NCI-H2227 (cell line): ENCODE results near the gene DRC1.
"Not testable (repeated sequence)": the region's sequence is repeated elsewhere in the genome, so short reads cannot be mapped to it uniquely, and the experiment has no call there.

Source experiments
- DNase-seq: peaks from one replicate; lab custom pipeline; 2025; ENCODE audit not compliant: unreplicated experiment; lab: John Stamatoyannopoulos, UW

Gene DRC1

GRCh38 chr2:26462511-26463243 is 61.0 kb downstream of the DRC1 start:
- DNase-seq, result no peak

DNA sequence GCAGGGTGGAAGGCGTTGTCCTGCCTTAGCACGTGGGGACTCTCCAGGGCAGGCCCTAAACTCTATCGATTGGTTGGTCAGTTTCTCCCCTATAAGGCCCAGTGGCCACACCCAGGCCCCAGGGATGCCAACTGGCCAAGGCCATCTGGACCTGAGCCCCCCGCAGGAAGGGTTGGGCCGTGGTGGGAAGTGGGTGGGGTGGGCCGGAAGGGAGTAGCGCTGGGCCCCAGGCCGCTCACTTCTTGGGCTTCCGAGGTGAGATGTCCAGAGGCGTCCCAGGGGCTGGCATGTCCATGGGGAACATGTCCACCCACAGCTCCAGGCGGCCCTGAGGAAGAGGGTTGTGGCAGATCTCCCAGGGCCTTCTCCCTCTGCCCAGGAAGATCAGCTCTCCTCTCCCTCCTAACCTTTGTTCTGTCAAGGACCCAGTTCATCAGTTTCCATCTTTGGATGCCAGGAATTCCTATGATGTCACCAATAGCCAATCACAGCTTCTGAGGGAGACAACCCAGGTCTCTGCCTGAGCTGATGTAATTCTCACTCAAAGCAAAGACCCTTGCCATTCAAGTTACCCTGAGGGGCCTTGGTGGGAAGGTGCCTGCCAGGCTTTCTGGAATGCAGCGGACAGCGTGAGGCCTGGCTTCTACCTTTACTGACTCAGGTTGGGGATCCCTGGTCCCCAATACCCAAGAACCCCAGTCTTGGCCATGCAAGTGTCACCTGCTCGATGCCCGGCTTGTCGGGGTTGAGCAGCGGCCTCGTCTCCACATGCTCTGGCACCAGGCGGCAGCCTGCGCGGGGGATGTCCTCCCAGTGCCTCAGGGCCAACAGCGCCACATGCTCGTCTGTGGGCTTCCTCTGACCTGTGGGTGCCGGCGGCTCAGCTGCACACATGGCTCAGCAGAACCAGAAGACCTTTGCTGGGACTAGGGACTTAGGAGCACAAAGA is 61.8 kb downstream of the DRC1 start:
- DNase-seq, result no peak

DNA sequence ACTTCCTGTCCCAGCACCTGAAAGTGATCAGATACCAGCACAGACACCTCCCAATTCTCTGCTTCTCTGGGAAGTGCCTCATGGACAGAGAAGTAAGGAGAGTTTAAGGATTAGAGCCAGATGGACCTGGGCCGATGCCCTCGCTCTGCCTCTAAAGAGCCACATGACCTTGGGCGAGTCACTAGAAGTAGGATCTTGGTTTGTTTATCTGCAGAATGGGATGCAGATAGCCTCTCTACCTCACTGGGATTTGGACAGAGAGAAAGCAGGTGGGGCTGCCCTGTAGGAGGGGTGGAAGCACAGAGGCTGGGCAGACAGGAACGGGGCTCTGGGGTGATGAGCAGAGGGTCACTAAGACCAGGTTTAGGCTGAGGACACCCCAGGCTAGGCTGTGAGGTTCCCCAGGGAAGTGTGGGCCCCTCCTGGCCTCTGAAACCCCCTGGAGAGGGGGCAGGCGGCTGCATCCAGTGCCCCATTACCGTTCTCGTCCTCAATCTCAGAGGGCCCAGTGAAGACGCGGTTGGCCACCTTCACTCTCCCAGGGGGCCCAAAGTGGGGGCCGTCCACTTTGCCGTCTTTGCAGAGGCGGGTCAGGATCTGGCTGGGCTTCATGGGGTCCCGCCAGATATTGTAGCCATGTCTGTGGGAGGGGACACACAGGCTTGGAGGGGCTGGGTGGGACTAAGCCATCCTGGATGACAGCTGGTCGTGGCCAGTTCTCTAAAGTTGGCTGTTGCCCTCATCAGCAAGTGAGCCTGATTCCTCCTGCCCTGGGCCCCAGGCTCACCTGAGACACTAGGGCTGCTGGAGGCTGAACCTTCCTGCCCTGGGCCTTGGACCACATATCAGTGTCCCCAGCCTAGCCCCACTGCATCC is 62.9 kb downstream of the DRC1 start:
- DNase-seq, result no peak

- no peak for DNase-seq
These were observed 63.7 kb downstream of the DRC1 start for GRCh38 chr2:26465266-26465925.

GRCh38 chr2:26465981-26466471 is 64.3 kb downstream of the DRC1 start:
- DNase-seq, result no peak

GRCh38 chr2:26466662-26467310 is 65.1 kb downstream of the DRC1 start:
- DNase-seq, result no peak

GRCh38 chr2:26468544-26468943 is 66.8 kb downstream of the DRC1 start:
- DNase-seq, result not testable (repeated sequence)

GRCh38 chr2:26469092-26469710 is 67.5 kb downstream of the DRC1 start:
- peak; percentile 42 for DNase-seq

DNA sequence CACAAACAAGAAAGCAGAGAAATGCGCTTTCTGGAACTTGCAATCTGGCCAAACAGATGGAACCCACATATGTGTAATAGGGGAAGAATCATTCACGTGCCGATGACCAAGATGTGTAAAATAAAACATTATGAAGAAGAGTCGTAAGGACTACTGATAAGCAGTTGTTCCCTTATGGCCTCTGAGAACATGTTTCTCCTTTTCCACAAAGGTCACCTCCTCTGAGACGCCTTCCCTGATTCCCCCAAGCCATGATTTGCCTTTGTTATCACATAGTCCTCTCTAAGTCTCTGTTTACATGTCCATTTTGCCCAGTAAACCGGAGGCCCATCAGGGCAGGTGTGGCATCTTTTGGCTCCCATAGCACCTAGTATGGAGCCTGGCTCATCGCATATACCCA is 68.2 kb downstream of the DRC1 start:
- no peak for DNase-seq

DNA sequence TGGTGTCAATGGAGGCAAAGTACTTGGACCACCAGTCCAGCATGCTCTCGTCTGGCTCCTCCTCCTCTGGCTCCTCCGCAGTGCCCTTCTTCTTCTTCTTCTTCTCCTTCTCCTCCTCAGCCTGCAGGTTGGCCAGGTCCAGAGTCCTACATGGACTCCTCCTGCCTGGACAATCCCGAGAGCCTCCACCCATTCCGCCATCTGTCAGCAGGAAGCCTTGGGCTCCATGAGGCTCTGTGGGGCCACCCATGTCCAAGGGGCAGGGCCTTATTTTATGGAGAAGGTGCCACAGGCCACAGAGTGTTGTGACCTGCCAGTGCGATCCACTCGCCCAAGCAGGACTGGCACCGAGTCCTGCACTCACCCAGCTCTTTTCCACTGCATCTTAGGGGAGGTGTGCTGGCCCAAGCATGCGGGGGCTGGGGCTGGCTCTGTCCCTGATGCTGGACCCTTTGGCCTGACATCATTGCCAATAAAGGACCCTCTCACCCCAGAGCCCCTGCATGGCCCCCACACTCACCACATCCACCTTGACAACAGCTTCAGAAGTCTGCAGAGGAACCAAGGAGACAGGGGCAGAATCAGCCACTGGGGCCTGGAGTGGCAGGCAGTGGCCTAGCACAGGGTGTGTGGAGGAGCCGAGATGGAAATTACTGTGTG is 69.0 kb downstream of the DRC1 start:
- no peak for DNase-seq

DNA sequence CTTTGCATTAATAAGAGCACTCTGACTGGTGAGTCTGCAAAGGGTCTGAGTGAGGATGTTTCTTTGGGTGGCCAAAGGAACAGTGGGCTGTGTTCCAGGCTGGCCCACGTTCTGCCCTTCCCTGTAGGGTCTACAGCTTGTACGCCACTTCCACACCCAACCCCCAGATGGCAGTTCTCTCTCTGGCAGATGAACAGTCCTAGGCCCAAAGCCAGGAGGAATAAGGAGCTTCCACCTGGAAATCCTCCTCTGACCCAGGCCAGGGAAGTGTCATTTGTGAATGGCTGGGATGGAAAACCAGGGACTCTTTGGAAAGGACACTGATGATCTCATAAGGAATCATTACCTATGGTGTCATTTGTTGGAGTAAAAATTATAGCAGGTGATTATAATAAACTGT is 69.6 kb downstream of the DRC1 start:
- no peak for DNase-seq

GRCh38 chr2:26471766-26472706 is 70.3 kb downstream of the DRC1 start:
- no peak for DNase-seq

GRCh38 chr2:26472821-26473655 is 71.3 kb downstream of the DRC1 start:
- no peak for DNase-seq

DNA sequence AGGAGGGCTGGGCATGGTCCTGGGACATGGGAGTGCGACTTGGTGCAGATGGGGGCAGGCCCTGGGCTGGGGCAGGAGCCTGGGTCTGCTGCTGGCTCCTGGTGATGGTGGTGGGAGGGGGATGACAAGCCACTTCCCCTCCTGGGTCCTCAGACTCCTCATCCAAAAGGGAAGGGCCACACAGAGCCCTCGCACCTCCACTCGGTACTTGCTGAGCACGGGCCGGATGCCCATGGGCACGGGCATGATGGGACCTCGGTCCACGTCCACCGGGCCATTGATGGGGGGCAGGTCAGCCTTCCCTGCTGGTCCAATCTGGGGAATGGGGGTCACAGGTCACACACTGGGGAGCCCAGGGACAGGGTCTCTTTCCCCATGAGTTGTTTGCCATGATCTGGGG is 72.1 kb downstream of the DRC1 start:
- no peak for DNase-seq

GRCh38 chr2:26474261-26474785 is 72.6 kb downstream of the DRC1 start:
- DNase-seq, result no peak

GRCh38 chr2:26475037-26475436 is 73.3 kb downstream of the DRC1 start:
- DNase-seq, result no peak
